Smooth muscle cell (in vitro differentiated cells): ENCODE measurements around the gene NOL3. TPM values are rescaled to one million over a fixed set of nuclear protein-coding genes. Genes with fewer than 3 reads are reported as not detected.

Experiments used
- DNase-seq: peaks from one replicate; lab custom pipeline; 2025; ENCODE audit not compliant: unreplicated experiment; lab: John Stamatoyannopoulos, UW
- H2AFZ ChIP-seq: fragments of 200-600 bp; sonication (generic); 2 replicates; pipeline ENCODE4 v1.6.0; 2016; ENCODE audit warnings: antibody characterized with exemption, low read depth, mild to moderate bottlenecking
- H3F3A ChIP-seq: fragments of 200-600 bp; sonication (generic); 2 replicates; pipeline ENCODE4 v1.6.0; 2017; ENCODE audit warnings: antibody characterized with exemption, low read depth
- H3K27ac ChIP-seq: fragments of 200-600 bp; sonication (generic); 2 replicates; pipeline ENCODE4 v1.5.1; 2016; ENCODE audit warnings: low read depth, mild to moderate bottlenecking
- H3K27me3 ChIP-seq: fragments of 200-600 bp; sonication (generic); 2 replicates; pipeline ENCODE4 v1.6.1; 2016; ENCODE audit warnings: low read depth, mild to moderate bottlenecking
- H3K36me3 ChIP-seq: fragments of 200-600 bp; sonication (generic); 2 replicates; pipeline ENCODE4 v1.5.1; 2016; ENCODE audit warnings: low read depth
- H3K4me1 ChIP-seq: fragments of 200-600 bp; sonication (generic); 2 replicates; pipeline ENCODE4 v1.5.1; 2016; ENCODE audit warnings: low read depth
- H3K4me2 ChIP-seq: fragments of 200-600 bp; sonication (generic); 2 replicates; pipeline ENCODE4 v1.6.0; 2016; ENCODE audit warnings: mild to moderate bottlenecking
- H3K4me3 ChIP-seq: fragments of 200-600 bp; sonication (generic); 2 replicates; pipeline ENCODE4 v1.5.1; 2016; ENCODE audit warnings: mild to moderate bottlenecking
- H3K79me2 ChIP-seq: fragments of 200-600 bp; sonication (generic); 2 replicates; pipeline ENCODE4 v1.6.0; 2016; ENCODE audit warnings: low read depth, mild to moderate bottlenecking
- H3K9ac ChIP-seq: fragments of 200-600 bp; sonication (generic); 2 replicates; pipeline ENCODE4 v1.6.0; 2016; ENCODE audit warnings: low read depth
- H3K9me3 ChIP-seq: fragments of 200-600 bp; sonication (generic); replicated peaks from 2 replicates; pipeline ENCODE4 v1.5.1; 2016; ENCODE audit warnings: low read depth
- H4K20me1 ChIP-seq: fragments of 200-600 bp; sonication (generic); 2 replicates; pipeline ENCODE4 v1.6.0; 2016; ENCODE audit warnings: low read depth
- CTCF ChIP-seq: fragments of 200-600 bp; sonication (generic); IDR thresholded peaks from 2 replicates; pipeline ENCODE4 v1.5.1; 2017; ENCODE audit warnings: borderline replicate concordance, mild to moderate bottlenecking, antibody characterized with exemption; ENCODE audit not compliant: insufficient read depth, poor library complexity, severe bottlenecking
- WGBS: methylation state at CpG from one replicate; pipeline ENCODE4 v1.1.7; 2016; ENCODE audit warnings: low lambda C conversion rate; 5-methylcytosine and 5-hydroxymethylcytosine counted together
- polyA plus RNA-seq: library from polyadenylated mRNA; unstranded; fragments of >200 nt; fragmentation: Nextera tagmentation; extraction: Ambion mirVana; gene quantifications from 2 replicates; pipeline ENCODE4 v1.2.1, GENCODE V29; 2016
- total RNA-seq: library from RNA; depleted of rRNA; stranded (reverse); fragments of >200 nt; gene quantifications from 2 replicates; pipeline ENCODE4 v1.2.3, GENCODE V29; 2014

Gene NOL3
- total and polyA plus RNA-seq, 2 experiments from 2014 or later, result 33.0 to 36.4 TPM

- Histone ChIP-seq H4K20me1 (peaks cover 29% of the 10 kb centered on the region), H3K4me2 (peak overlapping the region; percentile 87), H3K4me3 (no peak overlapping the region), H3K79me2 (no peaks in the 10 kb centered on the region), H3K36me3 (no peaks in the 10 kb centered on the region), H3K27ac (no peak overlapping the region), H3K4me1 (peaks cover 24% of the 10 kb centered on the region), H2AFZ (no peak overlapping the region), H3K9me3 (no peaks in the 10 kb centered on the region), H3K27me3 (peaks cover 65% of the 10 kb centered on the region), H3K9ac (no peak overlapping the region), H3F3A (peaks cover 7% of the 10 kb centered on the region)
- no peak for DNase-seq
- TF ChIP-seq CTCF, result no peak
- 8% methylated on average over 61 of the region's 85 CpGs for WGBS
Measured at GRCh38 chr16:67165121-67166078, 4.9 kb upstream of the NOL3 start.

GRCh38 chr16:67166110-67166547 is 4.2 kb upstream of the NOL3 start:
- no peak overlapping the region for H3K27ac ChIP-seq
- H3K79me2 ChIP-seq, result no peaks in the 10 kb centered on the region
- no peak overlapping the region for H3K9ac ChIP-seq
- H3K4me1 ChIP-seq, result peaks cover 28% of the 10 kb centered on the region
- no peak for TF ChIP-seq CTCF
- no peaks in the 10 kb centered on the region for H3K36me3 ChIP-seq
- peaks cover 7% of the 10 kb centered on the region for H3F3A ChIP-seq
- H3K27me3 ChIP-seq, result peaks cover 65% of the 10 kb centered on the region
- peaks cover 29% of the 10 kb centered on the region for H4K20me1 ChIP-seq
- no peak overlapping the region for H2AFZ ChIP-seq
- WGBS, result 26% methylated on average over 16 of the region's 18 CpGs
- no peaks in the 10 kb centered on the region for H3K9me3 ChIP-seq
- H3K4me2 ChIP-seq, result no peak overlapping the region
- DNase-seq, result no peak
- H3K4me3 ChIP-seq, result no peak overlapping the region

GRCh38 chr16:67166598-67167168 is 3.7 kb upstream of the NOL3 start:
- Histone ChIP-seq H3K27ac (no peak overlapping the region), H3K27me3 (peaks cover 59% of the 10 kb centered on the region), H4K20me1 (peaks cover 26% of the 10 kb centered on the region), H3F3A (peaks cover 7% of the 10 kb centered on the region), H3K4me2 (no peak overlapping the region), H3K36me3 (no peaks in the 10 kb centered on the region), H3K4me1 (peaks cover 31% of the 10 kb centered on the region), H3K79me2 (no peaks in the 10 kb centered on the region), H3K9me3 (no peaks in the 10 kb centered on the region), H3K4me3 (no peak overlapping the region), H3K9ac (no peak overlapping the region), H2AFZ (no peak overlapping the region)
- WGBS, result 75% methylated on average over 3 of the region's 5 CpGs
- DNase-seq, result no peak
- no peak for TF ChIP-seq CTCF
